Fibroblast of villous mesenchyme (primary cell): Measurements from ENCODE around the gene HSD17B11. TPM values are rescaled to one million over a fixed set of nuclear protein-coding genes. Genes with fewer than 3 reads are reported as not detected.
"Not testable (repeated sequence)": the region's sequence is repeated elsewhere in the genome, so short reads cannot be mapped to it uniquely, and the experiment has no call there.

ENCODE experiments used
- DNase-seq: peaks from one replicate; pipeline ENCODE4 v3.0.0-alpha.2; 2010; ENCODE audit warnings: low read depth
- H3K4me3 ChIP-seq: 2 replicates; pipeline ENCODE4 v1.5.1; 2011; ENCODE audit warnings: low read depth, mild to moderate bottlenecking, low read length
- total RNA-seq: library from RNA; depleted of rRNA; stranded (reverse); fragments of >200 nt; gene quantifications from 2 replicates; pipeline ENCODE4 v1.2.3, GENCODE V29; 2012
- TF ChIP-seq, protein P1 (sequence below): IDR thresholded peaks from 2 replicates; pipeline ENCODE4 v1.5.1; 2012; ENCODE audit warnings: low read depth, mild to moderate bottlenecking, low read length; ENCODE audit not compliant: insufficient read depth

HSD17B11 gene
- total RNA-seq, 1 donor: 26.3 TPM

DNA sequence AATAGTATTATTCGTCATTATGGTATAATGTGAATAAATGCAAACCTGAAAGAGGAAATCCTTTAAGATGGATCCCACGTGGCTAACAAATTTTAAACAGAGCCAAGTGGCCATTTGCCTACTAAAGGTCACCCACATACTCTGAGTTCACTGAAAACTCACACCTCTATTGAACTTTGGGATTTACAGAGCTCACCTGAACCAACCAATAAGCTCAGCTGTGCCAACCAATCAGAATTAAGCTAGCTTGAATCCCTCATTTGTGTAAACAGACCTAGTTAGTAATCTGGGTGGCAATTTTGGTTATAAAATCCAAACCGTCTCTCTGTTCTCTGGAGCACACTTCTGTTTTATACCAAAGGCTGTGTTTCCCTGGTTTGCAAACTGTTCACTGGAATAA is 26.0 kb upstream of the HSD17B11 start:
- no peak for DNase-seq
- H3K4me3 ChIP-seq: no peak overlapping the region
- TF ChIP-seq, protein P1, sequence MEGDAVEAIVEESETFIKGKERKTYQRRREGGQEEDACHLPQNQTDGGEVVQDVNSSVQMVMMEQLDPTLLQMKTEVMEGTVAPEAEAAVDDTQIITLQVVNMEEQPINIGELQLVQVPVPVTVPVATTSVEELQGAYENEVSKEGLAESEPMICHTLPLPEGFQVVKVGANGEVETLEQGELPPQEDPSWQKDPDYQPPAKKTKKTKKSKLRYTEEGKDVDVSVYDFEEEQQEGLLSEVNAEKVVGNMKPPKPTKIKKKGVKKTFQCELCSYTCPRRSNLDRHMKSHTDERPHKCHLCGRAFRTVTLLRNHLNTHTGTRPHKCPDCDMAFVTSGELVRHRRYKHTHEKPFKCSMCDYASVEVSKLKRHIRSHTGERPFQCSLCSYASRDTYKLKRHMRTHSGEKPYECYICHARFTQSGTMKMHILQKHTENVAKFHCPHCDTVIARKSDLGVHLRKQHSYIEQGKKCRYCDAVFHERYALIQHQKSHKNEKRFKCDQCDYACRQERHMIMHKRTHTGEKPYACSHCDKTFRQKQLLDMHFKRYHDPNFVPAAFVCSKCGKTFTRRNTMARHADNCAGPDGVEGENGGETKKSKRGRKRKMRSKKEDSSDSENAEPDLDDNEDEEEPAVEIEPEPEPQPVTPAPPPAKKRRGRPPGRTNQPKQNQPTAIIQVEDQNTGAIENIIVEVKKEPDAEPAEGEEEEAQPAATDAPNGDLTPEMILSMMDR: no peak

DNA sequence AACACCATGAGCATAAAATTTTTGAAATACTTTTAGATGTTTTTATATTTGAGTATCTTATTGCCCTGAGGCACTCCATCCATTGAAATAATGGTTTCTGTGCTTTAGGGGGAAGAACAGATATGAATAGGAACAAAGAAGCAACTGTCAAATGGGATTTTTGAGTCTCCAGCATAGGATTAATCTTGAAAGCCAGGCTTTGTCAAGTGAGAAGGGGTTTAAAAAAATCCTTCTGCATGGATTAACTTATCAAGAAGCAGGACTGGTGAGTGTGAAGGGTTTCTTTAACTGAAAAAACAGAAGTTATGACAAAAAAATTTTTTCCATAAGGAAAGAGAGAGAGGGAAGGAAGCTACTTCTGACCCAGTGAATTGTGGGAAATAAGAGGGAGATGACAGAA is 23.8 kb upstream of the HSD17B11 start:
- TF ChIP-seq, protein P1: no peak
- no peak overlapping the region for H3K4me3 ChIP-seq
- DNase-seq: no peak

DNA sequence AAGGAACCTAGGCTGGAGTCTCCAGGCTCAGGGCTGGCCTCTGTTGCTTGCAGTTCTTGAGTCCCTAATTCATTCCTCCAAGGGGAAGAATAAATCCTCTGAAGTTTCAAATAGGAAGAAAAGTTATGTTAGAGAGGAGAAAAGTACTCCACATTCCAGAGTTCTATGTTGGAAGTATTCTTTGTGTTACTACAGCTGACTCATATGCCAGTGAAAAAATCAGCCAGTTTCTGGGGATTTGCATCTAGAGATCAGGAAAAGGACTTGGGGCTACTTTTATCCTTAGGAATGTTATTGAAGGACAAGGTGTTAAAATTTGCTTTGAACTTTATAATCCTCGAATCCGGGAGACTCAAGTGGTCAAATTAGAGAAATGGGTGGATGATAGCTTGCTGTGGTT is 19.7 kb upstream of the HSD17B11 start:
- no peak overlapping the region for H3K4me3 ChIP-seq
- DNase-seq: no peak
- TF ChIP-seq, protein P1: no peak

DNA sequence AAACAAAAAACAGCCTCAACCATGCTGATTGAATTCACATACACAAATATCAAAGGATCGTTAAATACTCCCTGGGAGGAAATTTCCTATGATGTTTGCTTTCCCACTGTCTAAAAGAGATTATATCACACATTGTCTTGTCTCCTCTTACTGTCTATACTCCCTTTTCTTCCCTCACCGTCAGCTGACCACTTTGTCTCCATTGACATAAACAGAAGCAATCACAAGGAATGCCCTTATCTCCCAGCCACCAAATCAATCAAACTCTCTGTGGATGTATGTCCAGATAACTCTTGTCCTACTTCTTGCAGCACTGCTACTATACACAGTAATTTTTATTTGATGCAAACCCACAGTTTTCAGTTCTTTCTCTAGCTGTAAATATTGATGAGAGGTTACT is 19.2 kb upstream of the HSD17B11 start:
- TF ChIP-seq, protein P1: no peak
- DNase-seq: peak; percentile 13
- H3K4me3 ChIP-seq: no peak overlapping the region

DNA sequence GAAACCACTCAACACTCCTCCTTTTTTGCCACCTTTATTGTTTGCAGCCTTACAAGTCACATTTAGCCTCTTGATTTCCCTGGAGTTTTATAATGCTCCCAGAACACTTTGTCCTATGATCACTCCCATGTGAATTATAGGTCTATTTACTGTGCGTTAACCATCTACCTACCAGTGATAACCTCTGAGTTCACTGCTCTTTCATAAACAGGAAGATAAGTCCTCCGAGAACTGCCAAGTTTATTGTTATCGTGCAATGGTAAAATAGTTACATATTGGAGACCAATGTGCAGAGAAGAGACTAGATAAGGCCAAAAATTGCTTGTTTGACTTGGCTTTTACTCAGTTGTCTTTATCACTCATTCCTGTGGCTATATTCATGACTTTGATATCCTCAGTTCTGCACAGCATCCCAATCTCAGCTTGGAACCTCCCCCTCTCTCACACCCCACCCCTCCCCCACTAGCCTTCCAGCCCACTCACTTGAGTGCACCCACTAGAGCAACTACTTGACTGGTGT is 18.5 kb upstream of the HSD17B11 start:
- no peak overlapping the region for H3K4me3 ChIP-seq
- DNase-seq: no peak
- TF ChIP-seq, protein P1: no peak

DNA sequence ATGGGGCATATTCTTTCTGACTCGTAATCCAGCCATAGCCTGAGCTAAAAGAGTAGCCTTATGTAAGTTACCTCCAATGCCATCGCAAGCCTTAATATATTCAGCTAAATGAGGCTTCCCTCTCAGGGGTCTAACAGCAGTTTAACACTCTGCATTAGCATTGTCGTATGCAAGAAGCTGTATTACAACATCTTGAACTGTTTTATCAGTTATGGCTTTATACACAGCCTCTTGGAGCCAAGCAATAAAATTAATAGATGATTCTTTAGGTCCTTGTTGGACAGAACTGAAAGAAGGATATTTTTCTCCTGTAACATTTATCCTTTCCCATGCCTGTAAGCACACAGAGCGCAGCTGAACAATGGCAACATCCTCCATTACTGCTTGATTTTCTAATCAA is 15.9 kb upstream of the HSD17B11 start:
- H3K4me3 ChIP-seq: not testable (repeated sequence)
- peak; percentile 18 for DNase-seq

DNA sequence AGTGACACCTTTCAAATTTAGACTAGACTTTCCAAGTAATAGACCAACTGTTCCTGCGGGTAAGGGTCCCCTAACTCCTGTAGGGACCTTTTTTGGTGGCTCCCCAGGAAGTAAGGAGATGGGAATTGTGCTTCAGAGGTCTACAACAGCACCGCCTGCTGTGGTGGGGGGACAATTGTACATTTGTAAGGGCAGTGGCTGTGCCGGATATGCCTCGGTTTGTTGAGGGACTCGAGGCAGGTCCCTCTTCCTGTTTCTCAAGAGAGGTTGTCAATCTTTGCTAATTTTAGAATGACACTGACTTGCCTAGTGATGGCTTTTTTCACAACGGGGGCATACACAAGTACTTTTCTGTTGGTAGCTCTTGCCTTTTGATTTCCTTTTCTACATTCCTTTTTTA is 15.5 kb upstream of the HSD17B11 start:
- TF ChIP-seq, protein P1: no peak
- DNase-seq: no peak
- no peak overlapping the region for H3K4me3 ChIP-seq
